ENCODE data around the gene LRRC3.

The LRRC3 gene

DNA sequence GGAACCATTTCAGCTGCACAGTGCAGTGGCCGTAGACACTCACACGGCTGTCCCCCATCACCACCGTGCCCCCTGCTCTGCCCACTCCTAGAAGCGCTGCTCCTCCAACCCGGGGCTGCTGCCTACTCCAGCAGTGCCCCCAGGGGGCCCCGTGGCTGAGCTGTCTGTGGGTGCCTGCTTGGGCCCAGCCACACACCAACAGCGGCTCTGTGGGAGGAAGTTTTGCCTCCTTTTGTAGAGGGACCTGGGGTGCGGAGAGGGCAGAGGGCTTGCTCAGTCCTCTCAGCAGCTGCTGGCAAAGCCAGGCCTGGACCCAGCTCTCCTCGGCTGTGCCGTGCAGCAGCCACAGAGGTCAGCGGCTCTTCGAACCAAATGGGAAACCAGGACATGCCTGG is 11.4 kb upstream of the LRRC3 start:
- Histone ChIP-seq H3K4me1 (ENCODE audit: insufficient read depth, low read length, severe bottlenecking) (no peaks in the 10 kb centered on the region), H3K4me3 (ENCODE audit: low read depth, low read length, poor library complexity, severe bottlenecking) (no peak overlapping the region), H3K4me2 (ENCODE audit: low read length) (no peak overlapping the region), H3K9ac (ENCODE audit: low read length) (no peak overlapping the region), H3K79me2 (ENCODE audit: insufficient read depth, low read length) (no peaks in the 10 kb centered on the region), H2AFZ (ENCODE audit: low read length) (no peak overlapping the region), H3K9me2 (ENCODE audit: low read depth, low read length) (no peaks in the 10 kb centered on the region), H3F3A (ENCODE audit: insufficient read depth, low read length) (no peaks in the 10 kb centered on the region), H3K27me3 (ENCODE audit: insufficient read depth, low read length) (no peaks in the 10 kb centered on the region), H4K20me1 (ENCODE audit: insufficient read depth, low read length) (no peaks in the 10 kb centered on the region), H3K9me3 (ENCODE audit: low read length) (no peaks in the 10 kb centered on the region), H3K36me3 (ENCODE audit: insufficient read depth, low read length) (no peaks in the 10 kb centered on the region), H3K27ac (ENCODE audit: low read depth, low read length, poor library complexity, severe bottlenecking) (no peak overlapping the region)
- no peak for TF ChIP-seq EZH2 (IDR thresholded peaks at IDR 0.05; ENCODE audit: borderline replicate concordance, low read length)
- TF ChIP-seq, protein P1, sequence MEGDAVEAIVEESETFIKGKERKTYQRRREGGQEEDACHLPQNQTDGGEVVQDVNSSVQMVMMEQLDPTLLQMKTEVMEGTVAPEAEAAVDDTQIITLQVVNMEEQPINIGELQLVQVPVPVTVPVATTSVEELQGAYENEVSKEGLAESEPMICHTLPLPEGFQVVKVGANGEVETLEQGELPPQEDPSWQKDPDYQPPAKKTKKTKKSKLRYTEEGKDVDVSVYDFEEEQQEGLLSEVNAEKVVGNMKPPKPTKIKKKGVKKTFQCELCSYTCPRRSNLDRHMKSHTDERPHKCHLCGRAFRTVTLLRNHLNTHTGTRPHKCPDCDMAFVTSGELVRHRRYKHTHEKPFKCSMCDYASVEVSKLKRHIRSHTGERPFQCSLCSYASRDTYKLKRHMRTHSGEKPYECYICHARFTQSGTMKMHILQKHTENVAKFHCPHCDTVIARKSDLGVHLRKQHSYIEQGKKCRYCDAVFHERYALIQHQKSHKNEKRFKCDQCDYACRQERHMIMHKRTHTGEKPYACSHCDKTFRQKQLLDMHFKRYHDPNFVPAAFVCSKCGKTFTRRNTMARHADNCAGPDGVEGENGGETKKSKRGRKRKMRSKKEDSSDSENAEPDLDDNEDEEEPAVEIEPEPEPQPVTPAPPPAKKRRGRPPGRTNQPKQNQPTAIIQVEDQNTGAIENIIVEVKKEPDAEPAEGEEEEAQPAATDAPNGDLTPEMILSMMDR (IDR thresholded peaks at IDR 0.05; ENCODE audit: low read length): no peak

GRCh38 chr21:44444286-44444931 is 10.9 kb upstream of the LRRC3 start:
- H3K4me1 ChIP-seq (ENCODE audit: insufficient read depth, low read length, severe bottlenecking): no peaks in the 10 kb centered on the region
- H3F3A ChIP-seq (ENCODE audit: insufficient read depth, low read length): no peaks in the 10 kb centered on the region
- H3K4me2 ChIP-seq (ENCODE audit: low read length): no peak overlapping the region
- H3K9me3 ChIP-seq (ENCODE audit: low read length): no peaks in the 10 kb centered on the region
- TF ChIP-seq EZH2 (IDR thresholded peaks at IDR 0.05; ENCODE audit: borderline replicate concordance, low read length): no peak
- TF ChIP-seq, protein P1 (IDR thresholded peaks at IDR 0.05; ENCODE audit: low read length): peak; percentile 48
- H3K79me2 ChIP-seq (ENCODE audit: insufficient read depth, low read length): no peaks in the 10 kb centered on the region
- H2AFZ ChIP-seq (ENCODE audit: low read length): no peak overlapping the region
- no peak overlapping the region for H3K4me3 ChIP-seq (ENCODE audit: low read depth, low read length, poor library complexity, severe bottlenecking)
- no peaks in the 10 kb centered on the region for H3K9me2 ChIP-seq (ENCODE audit: low read depth, low read length)
- H4K20me1 ChIP-seq (ENCODE audit: insufficient read depth, low read length): no peaks in the 10 kb centered on the region
- H3K27me3 ChIP-seq (ENCODE audit: insufficient read depth, low read length): no peaks in the 10 kb centered on the region
- H3K27ac ChIP-seq (ENCODE audit: low read depth, low read length, poor library complexity, severe bottlenecking): no peak overlapping the region
- no peaks in the 10 kb centered on the region for H3K36me3 ChIP-seq (ENCODE audit: insufficient read depth, low read length)
- H3K9ac ChIP-seq (ENCODE audit: low read length): no peak overlapping the region

- Histone ChIP-seq H3K27me3 (ENCODE audit: insufficient read depth, low read length) (no peaks in the 10 kb centered on the region), H3K4me3 (ENCODE audit: low read depth, low read length, poor library complexity, severe bottlenecking) (no peak overlapping the region), H3K9me2 (ENCODE audit: low read depth, low read length) (no peaks in the 10 kb centered on the region), H3K79me2 (ENCODE audit: insufficient read depth, low read length) (no peaks in the 10 kb centered on the region), H3K9ac (ENCODE audit: low read length) (no peak overlapping the region), H3K9me3 (ENCODE audit: low read length) (no peaks in the 10 kb centered on the region), H3F3A (ENCODE audit: insufficient read depth, low read length) (no peaks in the 10 kb centered on the region), H3K4me1 (ENCODE audit: insufficient read depth, low read length, severe bottlenecking) (no peaks in the 10 kb centered on the region), H4K20me1 (ENCODE audit: insufficient read depth, low read length) (no peaks in the 10 kb centered on the region), H2AFZ (ENCODE audit: low read length) (no peak overlapping the region), H3K27ac (ENCODE audit: low read depth, low read length, poor library complexity, severe bottlenecking) (no peak overlapping the region), H3K4me2 (ENCODE audit: low read length) (no peak overlapping the region), H3K36me3 (ENCODE audit: insufficient read depth, low read length) (no peaks in the 10 kb centered on the region)
- TF ChIP-seq, protein P1 (IDR thresholded peaks at IDR 0.05; ENCODE audit: low read length): no peak
- TF ChIP-seq EZH2 (IDR thresholded peaks at IDR 0.05; ENCODE audit: borderline replicate concordance, low read length): no peak
These were observed 10.0 kb upstream of the LRRC3 start for GRCh38 chr21:44445145-44445812.
